KBM-7 (cell line): ENCODE data around the gene MCUB.
"Not testable (repeated sequence)": the region's sequence is repeated elsewhere in the genome, so short reads cannot be mapped to it uniquely, and the experiment has no call there.

Experiments used
- DNase-seq: peaks from one replicate; pipeline ENCODE4 v3.0.0-alpha.2; 2015
- in situ Hi-C: fragments of 300-500 bp; cut with MboI; formaldehyde crosslinking; loops from 2 replicates; pipeline ENCODE4 v1.14.3; 2020; ENCODE audit warnings: low sequenced_read_pairs, low pct_unique_long_range_greater_than_20kb, mixed read lengths

The MCUB gene

GRCh38 chr4:109671350-109671749 is 111.3 kb downstream of the MCUB start:
- no peak for DNase-seq
- in situ Hi-C loops = no loop called here

- in situ Hi-C loops = no loop called here
Observed at GRCh38 chr4:109672169-109672930, 112.3 kb downstream of the MCUB start.

GRCh38 chr4:109673303-109673702 is 113.3 kb downstream of the MCUB start:
- in situ Hi-C loops = no loop called here
- DNase-seq = no peak

More at GRCh38 chr4:109672169-109672930, 112.3 kb downstream of the MCUB start:
- DNase-seq = no peak

- DNase-seq = no peak
- in situ Hi-C loops = loop anchor here (25.0 kb wide), 1 partner anchor 238 kb away; the partner anchor contains the start of gene SEC24B
Observed at GRCh38 chr4:109675181-109675580, 115.1 kb downstream of the MCUB start.

- in situ Hi-C loops = loop anchor here (25.0 kb wide), 1 partner anchor 239 kb away; the partner anchor contains the start of gene SEC24B
- DNase-seq = no peak
Observed at GRCh38 chr4:109675843-109676242, 115.8 kb downstream of the MCUB start.

GRCh38 chr4:109676886-109677285 is 116.8 kb downstream of the MCUB start:
- in situ Hi-C loops = loop anchor here (25.0 kb wide), 1 partner anchor 240 kb away; the partner anchor contains the start of gene SEC24B
- no peak for DNase-seq

GRCh38 chr4:109678472-109678871 is 118.4 kb downstream of the MCUB start:
- not testable (repeated sequence) for DNase-seq
- in situ Hi-C loops = loop anchor here (25.0 kb wide), 1 partner anchor 241 kb away; the partner anchor contains the start of gene SEC24B

- DNase-seq = not testable (repeated sequence)
- in situ Hi-C loops = loop anchor here (25.0 kb wide), 1 partner anchor 242 kb away; the partner anchor contains the start of gene SEC24B
Observed at GRCh38 chr4:109678925-109679324, 118.9 kb downstream of the MCUB start.

GRCh38 chr4:109682875-109683274 is 122.8 kb downstream of the MCUB start:
- DNase-seq = no peak
- in situ Hi-C loops = loop anchor here (25.0 kb wide), 1 partner anchor 246 kb away; the partner anchor contains the start of gene SEC24B

- in situ Hi-C loops = loop anchor here (25.0 kb wide), 1 partner anchor 246 kb away; the partner anchor contains the start of gene SEC24B
- peak; percentile 35 for DNase-seq
Observed at GRCh38 chr4:109683621-109684253, 123.7 kb downstream of the MCUB start.

GRCh38 chr4:109684727-109685126 is 124.7 kb downstream of the MCUB start:
- DNase-seq = no peak
- in situ Hi-C loops = loop anchor here (25.0 kb wide), 1 partner anchor 247 kb away; the partner anchor contains the start of gene SEC24B

GRCh38 chr4:109690690-109691410 is 130.8 kb downstream of the MCUB start:
- DNase-seq = no peak
- in situ Hi-C loops = loop anchor here (25.0 kb wide), 1 partner anchor 254 kb away; the partner anchor contains the start of gene SEC24B

GRCh38 chr4:109691411-109691920 is 131.4 kb downstream of the MCUB start:
- DNase-seq = no peak
- in situ Hi-C loops = loop anchor here (25.0 kb wide), 1 partner anchor 254 kb away; the partner anchor contains the start of gene SEC24B

GRCh38 chr4:109698656-109699055 is 138.6 kb downstream of the MCUB start:
- in situ Hi-C loops = loop anchor here (25.0 kb wide), 1 partner anchor 261 kb away; the partner anchor contains the start of gene SEC24B

GRCh38 chr4:109699553-109700225 is 139.6 kb downstream of the MCUB start:
- in situ Hi-C loops = loop anchor here (25.0 kb wide), 1 partner anchor 262 kb away; the partner anchor contains the start of gene SEC24B

More at GRCh38 chr4:109698656-109699055, 138.6 kb downstream of the MCUB start:
- DNase-seq = no peak

GRCh38 chr4:109701566-109702410 is 141.7 kb downstream of the MCUB start:
- in situ Hi-C loops = no loop called here

More at GRCh38 chr4:109699553-109700225, 139.6 kb downstream of the MCUB start:
- DNase-seq = no peak

GRCh38 chr4:109702950-109703663 is 143.1 kb downstream of the MCUB start, which contains the start of gene CASP6:
Gene CASP6 (minus strand): TSS chr4:109703445. CDS start chr4:109703395, 50 bp downstream.
- in situ Hi-C loops = no loop called here
- peak; percentile 89 for DNase-seq

More at GRCh38 chr4:109701566-109702410, 141.7 kb downstream of the MCUB start:
- DNase-seq = peak; percentile 32
